ENCODE measurements around the gene BAG1.

BAG1 gene

DNA sequence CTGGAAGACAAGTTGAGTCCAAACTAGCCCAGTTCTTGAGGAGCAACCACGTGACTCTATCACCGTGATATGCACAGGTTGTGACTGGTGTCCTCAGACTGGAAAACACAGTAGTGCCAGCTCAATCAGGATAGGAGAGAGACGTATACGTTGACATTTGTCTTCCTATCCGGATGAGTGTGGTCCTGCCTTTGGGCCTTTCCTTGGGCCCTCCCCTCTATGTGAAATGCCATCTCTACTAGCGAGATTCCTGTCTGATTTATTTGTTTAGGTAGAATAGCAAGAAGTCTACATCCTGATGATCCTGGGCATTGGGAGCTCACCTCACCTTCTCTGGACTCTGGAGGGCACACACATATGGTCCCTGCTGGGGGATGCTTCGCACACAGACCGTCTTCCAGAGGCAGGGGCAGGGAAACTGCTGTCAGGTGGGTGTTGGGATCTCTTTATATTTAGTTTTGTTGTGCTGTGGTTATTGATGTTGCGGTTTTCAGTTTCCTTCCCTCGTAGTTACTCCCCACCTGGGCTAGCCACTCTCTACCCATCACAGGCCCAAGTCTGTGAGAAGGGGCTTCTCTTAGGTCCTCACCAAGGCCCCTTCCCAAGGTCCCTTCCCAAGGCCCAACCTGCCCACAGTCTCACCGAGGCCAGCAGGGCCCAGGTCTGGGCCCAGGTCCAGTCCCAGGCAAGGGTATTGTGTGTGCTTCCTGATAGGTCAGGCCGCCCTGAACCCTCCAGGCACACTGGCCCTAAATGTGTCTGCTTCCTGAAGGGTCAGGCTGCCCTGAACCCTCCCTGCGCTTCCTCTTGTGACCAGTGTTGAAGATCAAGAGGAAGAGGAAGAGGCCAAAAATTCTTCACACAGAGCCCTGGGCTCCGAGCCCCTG is 43.6 kb downstream of the BAG1 start:
- H3K4me3 ChIP-seq (replicated peaks; ENCODE audit: insufficient read depth, low read length), result no peak overlapping the region
- no peaks in the 10 kb centered on the region for H3K27me3 ChIP-seq (ENCODE audit: insufficient read depth, poor library complexity, severe bottlenecking)
- H3K27ac ChIP-seq (replicated peaks), result peak overlapping the region; percentile 46
- DNase-seq (ENCODE audit: low read depth in 1 of 2, low spot score in 1 of 2), result peak; percentile 49 to 59
- peak; percentile 87 for TF ChIP-seq SPI1 (IDR thresholded peaks at IDR 0.05; ENCODE audit: borderline replicate concordance, low read depth)
- TF ChIP-seq GABPA (IDR thresholded peaks at IDR 0.05; ENCODE audit: low read depth), result no peak
- TF ChIP-seq POLR2AphosphoS5 (IDR thresholded peaks at IDR 0.05; ENCODE audit: low read depth), result no peak
- TF ChIP-seq CTCF (IDR thresholded peaks at IDR 0.05; ENCODE audit: insufficient read depth, low read length), result no peak
- no peak for TF ChIP-seq REST (IDR thresholded peaks at IDR 0.05; ENCODE audit: insufficient replicate concordance, low read depth)

DNA sequence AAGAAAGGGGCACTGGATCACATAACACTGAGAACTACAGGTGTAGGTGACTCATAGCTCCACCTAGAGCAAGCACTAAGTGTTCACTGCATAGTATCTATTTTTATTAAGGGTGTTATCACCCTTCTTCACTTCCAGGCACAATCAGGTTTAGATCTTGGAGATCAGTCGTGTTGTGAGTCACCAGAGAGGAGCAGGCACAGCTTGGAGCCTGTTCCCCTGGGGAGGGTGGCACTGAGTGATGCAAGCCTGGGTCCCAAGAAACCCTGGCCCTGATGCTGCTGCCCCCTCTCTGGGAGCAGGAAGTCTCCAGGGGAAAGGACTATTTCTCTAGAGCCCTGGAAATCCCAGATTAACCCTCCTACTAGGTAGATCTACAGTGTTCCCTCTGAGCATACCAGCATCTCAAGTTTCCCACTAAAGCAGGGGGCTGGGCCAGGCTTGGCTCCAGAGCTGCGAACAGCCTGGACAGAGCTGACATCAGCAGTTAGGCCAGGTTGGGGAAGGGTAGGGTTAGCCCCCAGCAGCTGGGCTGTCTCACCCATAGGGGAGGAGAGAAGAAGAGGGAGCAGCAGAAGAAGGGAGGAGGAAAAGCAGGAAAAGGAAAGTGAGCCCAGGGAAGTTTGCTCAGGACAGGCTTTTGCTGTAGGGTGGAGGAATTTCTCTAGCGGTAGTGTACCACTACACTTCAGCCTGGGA is 52.7 kb downstream of the BAG1 start:
- Histone ChIP-seq H3K4me3 (replicated peaks; ENCODE audit: insufficient read depth, low read length) (no peak overlapping the region), H3K27ac (replicated peaks) (no peak overlapping the region), H3K27me3 (ENCODE audit: insufficient read depth, poor library complexity, severe bottlenecking) (peaks cover 4% of the 10 kb centered on the region)
- TF ChIP-seq CTCF (IDR thresholded peaks at IDR 0.05; ENCODE audit: insufficient read depth, low read length), result no peak
- DNase-seq (ENCODE audit: low read depth in 1 of 2, low spot score in 1 of 2), result no peak

DNA sequence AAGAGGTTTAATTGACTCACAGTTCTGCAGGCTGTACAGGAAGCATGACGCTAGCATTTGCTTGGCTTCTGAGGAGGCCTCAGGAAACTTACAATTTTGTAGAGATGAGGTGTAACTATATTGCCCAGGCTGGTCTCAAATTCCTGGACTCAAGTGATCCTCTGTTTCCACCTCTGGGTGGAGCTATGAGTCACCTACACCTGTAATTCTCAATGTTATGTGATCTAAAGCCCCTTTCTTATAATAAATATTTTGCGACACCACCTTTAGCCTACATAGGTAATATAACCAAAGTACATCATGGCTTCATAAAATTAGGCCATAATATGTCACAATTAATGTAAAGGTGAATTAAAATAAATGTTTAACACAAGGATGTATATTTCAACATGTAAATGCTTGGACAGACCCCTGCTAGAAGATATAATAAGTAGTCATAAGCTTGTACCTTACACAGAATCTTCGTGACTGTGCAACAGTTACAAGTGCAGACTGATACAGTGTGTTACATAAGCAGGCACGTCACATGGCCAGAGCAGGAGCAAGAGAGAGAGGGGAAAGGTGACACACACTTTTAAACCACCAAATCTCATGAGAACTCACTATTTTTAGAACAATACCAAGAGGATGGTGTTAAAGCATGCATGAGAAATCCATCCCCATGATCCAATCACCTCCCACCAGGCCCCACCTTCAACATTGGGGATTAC is 54.3 kb downstream of the BAG1 start:
- TF ChIP-seq POLR2AphosphoS5 (IDR thresholded peaks at IDR 0.05; ENCODE audit: low read depth) (no peak), SPI1 (IDR thresholded peaks at IDR 0.05; ENCODE audit: borderline replicate concordance, low read depth) (no peak), GABPA (IDR thresholded peaks at IDR 0.05; ENCODE audit: low read depth) (no peak), CTCF (IDR thresholded peaks at IDR 0.05; ENCODE audit: insufficient read depth, low read length) (no peak), REST (IDR thresholded peaks at IDR 0.05; ENCODE audit: insufficient replicate concordance, low read depth) (no peak)
- no peak overlapping the region for H3K4me3 ChIP-seq (replicated peaks; ENCODE audit: insufficient read depth, low read length)
- DNase-seq (ENCODE audit: low read depth in 1 of 2, low spot score in 1 of 2), result no peak
- H3K27me3 ChIP-seq (ENCODE audit: insufficient read depth, poor library complexity, severe bottlenecking), result no peaks in the 10 kb centered on the region
- no peak overlapping the region for H3K27ac ChIP-seq (replicated peaks)

Data from HL-60 (cell line).